Purkinje cell (primary cell): ENCODE data around the gene RNF111. TPM values are rescaled to one million over a fixed set of nuclear protein-coding genes. Genes with fewer than 3 reads are reported as not detected.

ENCODE experiments used
- polyA plus RNA-seq: library from polyadenylated mRNA; unstranded; fragments of >200 nt; fragmentation: Nextera tagmentation; gene quantifications from 2 replicates; pipeline ENCODE4 v1.2.1, GENCODE V29; 2014

Gene RNF111
- polyA plus RNA-seq = 19.6 and 33.2 TPM in 2 replicates

GRCh38 chr15:58987491-58988005 lies at the start of gene RNF111:
Gene RNF111, plus strand, starts transcription at chr15:58987663. Its CDS starts 43,160 bp downstream, at chr15:59030823.

DNA sequence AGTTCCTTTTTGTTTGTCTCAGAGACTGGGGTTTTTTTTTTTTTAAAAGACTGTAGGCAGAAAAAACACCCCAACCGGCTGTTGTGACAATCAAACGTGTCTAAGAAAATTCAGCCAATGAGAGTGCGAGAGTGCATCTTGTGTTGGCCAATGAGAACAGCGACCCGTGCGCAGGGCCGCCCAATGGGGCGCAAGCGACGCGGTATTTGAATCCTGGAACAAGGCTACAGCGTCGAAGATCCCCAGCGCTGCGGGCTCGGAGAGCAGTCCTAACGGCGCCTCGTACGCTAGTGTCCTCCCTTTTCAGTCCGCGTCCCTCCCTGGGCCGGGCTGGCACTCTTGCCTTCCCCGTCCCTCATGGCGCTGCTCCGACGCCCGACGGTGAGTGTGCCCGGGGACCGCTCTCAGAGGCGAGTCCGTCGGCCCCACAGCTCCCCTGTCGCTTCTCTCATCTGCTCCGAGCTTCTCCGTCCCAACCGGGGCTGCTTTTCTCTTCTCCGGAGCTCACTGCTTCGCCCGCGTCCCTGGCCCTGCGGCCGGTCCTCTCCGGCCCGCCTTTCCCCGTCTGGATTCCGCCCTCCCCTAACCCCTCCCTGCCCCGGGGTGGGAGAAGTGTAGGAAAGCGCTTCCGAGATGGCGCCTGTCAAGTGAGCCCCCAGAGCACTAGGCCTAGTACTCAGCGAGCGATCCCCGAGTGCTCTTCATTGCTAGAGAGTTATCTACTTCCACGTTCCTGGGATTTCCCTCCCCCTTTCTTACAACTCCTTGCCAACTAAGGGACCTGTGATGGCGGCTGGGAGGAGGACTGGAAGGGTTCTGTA lies 117.7 kb downstream of the RNF111 start, which contains the start of gene CCNB2:
Gene CCNB2 (plus strand): TSS at position 235 of the 821 bp plus-strand sequence. CDS start 123 bp downstream, at position 358.

Other genes starting within 250 kb of the RNF111 start
- gene ADAM10, start 238.0 kb upstream of the RNF111 start, polyA plus RNA-seq = 19.2 and 19.3 TPM in 2 replicates
- 23.3 and 39.7 TPM in 2 replicates for gene MINDY2, start 216.4 kb upstream of the RNF111 start, polyA plus RNA-seq
- 64.8 and 85.0 TPM in 2 replicates for gene SLTM, start 54.0 kb upstream of the RNF111 start, polyA plus RNA-seq
- 1.4 TPM in 1 of 2 replicates, not detected in the other for gene CCNB2, start 117.5 kb downstream of the RNF111 start, polyA plus RNA-seq
- not detected in 2 replicates for gene LDHAL6B, start 219.2 kb downstream of the RNF111 start, polyA plus RNA-seq